ENCODE results near the gene CDC42EP1.
A peak's percentile ranks its signal among the peaks of the same experiment; 100 is the strongest.
"Not testable (repeated sequence)": the region's sequence is repeated elsewhere in the genome, so short reads cannot be mapped to it uniquely, and the experiment has no call there.

CDC42EP1 gene

DNA sequence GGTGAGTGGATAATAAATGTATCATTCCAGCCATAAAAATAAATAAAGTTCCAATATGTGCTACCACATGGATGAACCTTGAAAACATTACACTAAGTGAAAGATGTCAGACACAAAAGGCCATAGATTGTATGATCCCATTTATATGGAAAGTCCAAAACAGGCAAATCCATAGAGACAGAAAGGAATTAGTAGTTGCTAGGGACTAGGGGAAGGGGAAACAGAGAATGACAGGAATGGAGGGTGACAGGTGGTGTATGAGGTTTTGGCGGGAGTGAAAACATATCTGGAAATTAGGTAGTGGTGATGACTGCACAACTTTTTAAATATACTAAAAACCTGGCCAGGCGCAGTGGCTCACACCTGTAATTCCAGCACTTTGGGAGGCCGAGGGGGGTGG lies 25.8 kb upstream of the CDC42EP1 start:
- no peak for DNase-seq

DNA sequence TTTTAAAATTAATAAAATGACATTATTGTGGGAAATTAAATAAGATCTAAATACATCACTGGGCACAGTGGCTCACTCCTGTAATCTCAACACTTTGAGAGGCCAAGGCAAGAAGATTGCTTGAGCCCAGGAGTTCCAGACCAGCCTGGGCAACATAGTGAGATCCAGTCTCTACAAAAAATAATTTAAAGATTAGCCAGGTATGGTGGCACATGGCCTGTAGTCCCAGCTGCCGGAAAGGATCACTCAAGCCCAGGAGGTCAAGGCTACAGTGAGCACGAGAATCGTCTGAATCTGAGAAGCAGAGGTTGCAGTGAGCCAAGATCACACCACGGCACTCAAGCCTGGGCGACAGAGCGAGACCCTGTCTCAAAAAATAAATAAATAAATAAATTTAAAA lies 25.1 kb upstream of the CDC42EP1 start:
- DNase-seq: no peak

DNA sequence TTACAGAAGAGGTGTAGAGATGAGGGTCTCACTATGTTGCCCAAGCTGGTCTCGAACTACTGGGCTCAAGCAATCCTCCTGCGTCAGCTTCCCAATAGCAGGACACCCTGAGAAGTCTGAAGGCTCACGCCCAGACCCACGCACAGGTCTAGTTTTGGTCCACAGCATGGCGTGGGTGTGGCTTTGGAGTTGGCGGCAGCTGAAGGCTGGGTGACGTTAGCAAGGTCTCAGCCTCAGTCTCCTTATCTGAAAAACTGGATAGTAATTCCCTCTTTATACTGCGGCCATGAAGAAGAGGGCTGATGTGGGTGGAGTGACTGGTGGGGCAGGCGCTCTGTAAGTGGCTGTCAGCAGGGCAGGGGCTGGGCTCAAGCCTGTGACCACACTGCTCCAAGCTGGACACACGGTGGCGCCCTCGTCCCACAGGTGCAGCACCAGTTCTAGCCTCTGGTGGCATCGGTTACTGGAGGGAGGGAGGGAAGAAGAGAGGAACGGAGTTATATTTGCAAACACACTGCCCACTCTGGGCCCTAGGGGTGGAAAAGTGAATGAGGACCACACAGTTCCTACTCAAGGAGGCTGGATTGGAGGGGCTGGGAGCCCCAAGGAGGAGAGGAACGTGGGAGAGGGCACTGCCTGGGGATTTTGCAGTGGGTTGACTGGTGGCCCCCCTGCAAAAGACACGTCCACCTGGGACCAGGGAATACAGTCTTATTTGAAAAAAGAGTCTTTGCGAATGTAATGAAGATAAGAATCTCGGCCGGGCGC lies 21.5 kb upstream of the CDC42EP1 start:
- peak; percentile 80 for DNase-seq

DNA sequence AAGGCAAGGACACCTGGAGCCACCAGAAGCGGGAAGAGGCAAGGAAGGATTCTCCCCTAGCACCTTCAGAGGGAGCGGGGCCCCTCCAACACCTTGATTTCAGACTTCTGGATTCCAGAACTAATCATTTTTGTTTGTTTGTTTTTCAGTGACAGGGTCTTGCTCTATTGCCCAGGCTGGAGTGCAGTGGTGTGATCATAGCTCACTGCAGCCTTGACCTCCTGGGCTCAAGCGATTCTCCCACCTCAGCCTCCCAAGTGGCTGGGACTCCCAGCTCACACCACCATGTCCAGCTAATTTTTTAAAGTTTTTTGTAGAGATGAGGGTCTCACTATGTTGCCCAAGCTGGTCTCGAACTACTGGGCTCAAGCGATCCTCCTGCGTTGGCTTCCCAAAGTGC lies 20.5 kb upstream of the CDC42EP1 start:
- not testable (repeated sequence) for DNase-seq

DNA sequence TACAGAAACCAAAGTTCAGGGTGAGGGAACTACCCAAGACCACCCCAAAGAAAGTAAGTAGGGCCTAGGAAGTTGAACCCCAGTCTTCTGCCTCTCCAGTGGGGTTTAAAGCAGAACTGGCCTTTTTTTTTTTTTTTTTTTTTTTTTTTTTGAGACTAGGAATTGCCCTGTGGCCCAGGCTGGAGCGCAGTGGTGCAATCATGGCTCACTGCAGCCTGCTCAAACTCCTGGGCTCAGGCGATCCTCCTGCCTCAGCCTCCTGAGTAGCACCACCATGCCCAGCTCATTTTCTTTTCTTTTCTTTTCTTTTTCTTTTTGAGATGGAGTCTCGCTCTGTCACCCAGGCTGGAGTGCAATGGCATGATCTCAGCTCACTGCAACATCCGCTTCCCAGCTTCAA lies 17.9 kb upstream of the CDC42EP1 start:
- DNase-seq: not testable (repeated sequence)

DNA sequence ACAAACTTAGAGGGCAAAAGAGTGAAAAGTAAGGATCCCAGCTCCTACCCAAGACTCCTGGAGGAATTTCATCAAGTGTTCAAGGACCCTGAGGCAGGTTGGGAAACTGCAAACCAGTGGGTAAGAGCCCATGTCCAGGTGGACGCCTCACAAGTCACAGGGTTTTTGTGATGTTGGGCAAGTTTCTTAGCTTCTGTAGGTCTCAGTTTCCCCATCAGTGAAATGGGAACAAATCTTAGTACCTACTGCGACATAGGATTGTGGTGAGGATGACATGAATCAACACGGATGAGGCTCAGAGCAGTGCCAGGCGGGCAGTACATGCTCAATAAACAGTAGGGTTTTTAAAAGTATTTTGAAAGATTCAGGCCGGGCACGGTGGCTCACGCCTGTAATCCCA lies 17.3 kb upstream of the CDC42EP1 start:
- no peak for DNase-seq

DNA sequence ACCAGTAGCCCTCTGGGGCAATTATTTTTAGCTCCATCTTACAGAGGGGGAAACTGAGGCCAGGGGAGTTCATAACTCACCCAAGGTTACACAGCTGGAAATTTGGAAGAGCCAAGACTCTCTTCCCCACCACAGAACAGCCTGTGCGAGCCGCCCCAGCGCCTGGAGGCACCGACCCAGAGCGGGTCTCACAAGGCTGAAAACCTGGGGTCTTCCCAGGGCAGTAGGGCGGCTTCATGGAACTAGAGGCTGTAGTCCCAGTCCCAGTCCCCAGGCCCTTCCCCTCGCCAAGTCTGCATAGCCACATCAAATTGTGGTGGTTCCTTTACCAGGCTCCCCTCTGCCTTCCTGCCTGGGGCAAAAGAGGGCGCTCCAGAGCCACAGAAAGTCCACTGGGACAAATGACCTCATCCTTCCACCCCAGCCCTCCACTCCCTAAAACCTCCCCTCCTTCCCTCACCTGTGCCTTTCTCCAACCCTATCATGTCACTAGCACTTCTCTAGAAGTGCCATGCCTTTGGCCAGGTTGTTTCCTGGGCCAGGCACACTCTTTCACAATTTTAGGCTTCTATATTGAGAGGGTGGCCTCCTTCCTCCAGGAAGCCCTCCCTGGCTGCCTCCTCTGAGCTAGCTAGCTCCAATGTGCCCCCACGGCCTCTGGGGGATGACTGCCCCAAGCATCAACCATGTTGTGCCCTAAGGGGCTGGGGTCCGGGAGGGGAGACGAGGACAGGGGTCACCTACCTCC lies 15.2 kb upstream of the CDC42EP1 start:
- DNase-seq: peak; percentile 9

DNA sequence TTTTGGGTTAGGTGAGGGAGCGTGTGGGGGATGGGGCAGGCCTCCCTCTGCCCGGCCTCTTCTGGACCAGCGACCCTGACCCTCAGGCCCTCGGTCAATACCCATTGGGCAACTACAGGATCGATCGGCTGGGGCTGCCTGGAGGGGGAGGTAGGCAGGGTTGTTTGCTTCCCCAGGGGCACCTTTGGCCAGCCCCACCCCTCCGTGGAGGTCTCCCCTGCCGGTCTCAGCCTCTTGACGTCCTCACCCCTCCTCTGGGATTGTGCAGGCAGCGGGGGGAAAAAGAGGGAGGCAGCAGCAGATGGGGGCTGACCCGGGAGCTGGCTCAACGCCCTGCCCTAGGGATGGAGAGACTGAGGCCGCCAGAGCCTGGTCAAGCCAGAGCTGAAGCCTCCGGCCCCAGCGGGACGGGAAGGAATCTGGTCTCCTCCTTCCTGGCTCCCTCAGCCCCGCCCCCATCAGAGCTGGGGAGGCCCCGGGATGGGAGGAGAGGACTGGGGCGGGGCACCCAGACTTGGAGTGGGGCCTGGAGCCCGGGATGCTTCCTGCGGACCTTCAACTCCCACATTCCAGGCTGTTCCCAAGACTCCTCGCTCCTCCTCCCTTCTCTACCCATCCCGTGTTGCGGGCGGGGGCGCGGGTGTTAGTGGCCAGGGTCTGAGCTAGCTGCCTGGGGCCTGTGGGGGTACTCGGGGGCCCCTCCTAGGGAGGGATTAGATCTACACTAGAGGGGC lies 14.4 kb upstream of the CDC42EP1 start:
- DNase-seq: no peak

DNA sequence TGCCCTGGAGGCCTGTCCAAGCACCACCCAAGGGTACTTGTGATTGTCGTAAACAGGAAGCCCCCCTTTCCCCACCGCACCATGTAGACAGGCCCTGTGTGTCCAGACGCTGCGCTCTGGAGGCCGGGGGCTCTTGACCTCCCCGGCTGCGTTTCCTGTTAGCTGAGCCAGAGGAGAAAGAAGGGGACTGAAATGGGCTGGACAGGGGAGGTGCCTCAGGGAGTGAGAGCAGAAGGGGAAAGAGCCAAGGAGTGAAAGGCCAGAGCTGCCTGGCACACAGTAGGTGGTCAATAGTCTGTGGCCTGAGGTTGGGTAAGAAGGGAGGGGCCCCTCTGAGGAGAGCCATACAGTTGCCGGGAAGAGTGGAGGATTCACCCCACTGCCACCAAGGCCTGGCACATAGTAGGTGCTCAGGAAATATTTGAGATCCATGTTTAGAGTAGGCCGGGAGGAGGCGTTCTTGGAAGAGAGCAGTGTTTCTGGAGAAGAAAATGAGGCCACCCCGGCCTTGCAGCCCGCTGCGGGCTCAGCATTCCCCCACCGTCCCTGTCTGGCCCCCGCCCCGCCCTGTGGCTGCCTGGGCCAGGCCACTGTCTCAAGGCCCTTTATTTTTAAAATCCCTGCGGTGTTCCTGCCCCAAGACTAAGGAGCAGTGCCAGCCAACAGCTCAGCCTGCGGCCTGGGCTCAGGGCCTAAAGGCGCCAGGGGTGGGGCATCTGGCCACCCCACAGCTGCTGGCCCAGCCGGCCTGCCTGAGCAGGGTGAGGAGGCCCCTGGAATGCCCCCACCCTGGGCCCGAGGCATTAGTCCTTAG lies 13.6 kb upstream of the CDC42EP1 start:
- DNase-seq: no peak

DNA sequence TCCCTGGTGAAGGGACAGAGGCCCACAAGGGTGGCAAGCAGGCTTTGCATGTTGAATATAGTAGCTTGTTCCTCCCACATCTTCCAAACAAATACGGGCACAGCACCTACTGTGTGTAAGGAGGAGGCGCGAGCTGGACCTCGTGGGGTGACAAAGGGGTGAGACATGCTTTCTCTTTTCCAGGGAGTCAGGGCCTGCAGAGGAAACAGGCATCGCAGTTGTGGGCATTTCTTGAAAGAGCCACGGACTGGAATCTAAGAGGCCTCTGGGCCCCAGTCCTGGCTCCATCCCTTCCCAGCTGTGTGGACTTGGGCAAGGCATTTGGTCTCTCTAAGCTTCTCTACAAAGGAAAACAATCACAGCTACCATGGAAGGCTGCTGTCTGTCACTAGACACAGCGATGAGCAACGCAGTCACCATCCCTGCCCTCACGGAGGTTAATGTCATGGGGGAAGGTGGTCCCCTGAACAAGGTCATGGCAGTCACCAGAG lies 13.0 kb upstream of the CDC42EP1 start:
- no peak for DNase-seq

DNA sequence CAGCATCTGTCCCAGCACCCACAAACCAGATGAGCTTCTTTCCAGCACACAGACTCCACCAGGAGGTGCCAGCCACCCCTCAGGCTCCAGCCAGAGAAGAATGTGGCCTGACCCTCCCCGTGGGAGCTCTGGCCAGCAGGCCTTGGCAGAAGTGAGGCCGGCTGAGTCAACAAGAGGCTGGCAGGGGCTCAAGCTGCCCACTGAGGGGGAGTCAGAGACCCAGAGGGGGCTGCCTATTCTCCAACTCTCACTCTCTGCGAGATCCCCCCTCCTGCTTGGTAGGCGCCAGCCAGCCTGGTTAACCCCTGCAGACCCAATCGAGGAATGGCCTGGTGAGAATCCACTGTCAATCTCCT lies 10.6 kb upstream of the CDC42EP1 start:
- peak; percentile 22 for DNase-seq

DNA sequence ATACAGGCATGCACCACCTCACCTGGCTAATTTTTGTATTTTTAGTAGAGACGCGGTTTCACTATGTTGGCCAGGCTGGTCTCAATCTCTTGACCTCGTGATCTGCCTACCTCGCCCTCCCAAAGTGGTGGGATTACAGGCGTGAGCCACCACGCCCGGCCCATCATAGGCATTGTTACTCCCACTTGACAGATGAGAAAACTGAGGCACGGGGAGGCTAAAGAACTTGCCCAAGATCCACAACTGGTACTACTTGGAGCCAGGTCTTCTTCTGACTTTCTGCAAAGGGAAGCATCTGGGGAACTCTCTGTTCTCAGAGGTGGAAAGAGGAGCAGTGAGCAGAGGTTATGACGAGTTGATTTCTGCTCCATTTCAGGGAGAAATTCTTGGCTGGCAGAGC lies 9.4 kb upstream of the CDC42EP1 start:
- not testable (repeated sequence) for DNase-seq

DNA sequence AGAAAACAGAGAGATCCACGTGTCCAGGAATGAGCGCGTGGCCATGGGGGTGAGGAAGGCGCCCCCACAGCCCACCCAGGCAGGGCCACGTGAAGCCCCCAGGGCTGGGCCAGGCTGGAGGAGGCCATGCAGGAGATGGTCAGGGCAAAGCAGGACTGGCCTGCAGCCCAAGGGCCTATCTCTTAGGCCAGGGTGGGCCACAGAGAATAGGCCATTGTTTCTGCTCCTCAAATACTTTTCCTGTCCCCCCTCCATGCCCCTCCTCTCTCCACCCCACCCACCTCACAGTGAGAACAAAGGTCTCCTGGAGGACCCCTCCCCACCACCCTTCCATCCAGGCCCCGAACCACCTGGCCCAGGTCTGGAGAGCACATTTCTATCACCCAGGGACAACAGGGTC lies 8.3 kb upstream of the CDC42EP1 start:
- DNase-seq: no peak

DNA sequence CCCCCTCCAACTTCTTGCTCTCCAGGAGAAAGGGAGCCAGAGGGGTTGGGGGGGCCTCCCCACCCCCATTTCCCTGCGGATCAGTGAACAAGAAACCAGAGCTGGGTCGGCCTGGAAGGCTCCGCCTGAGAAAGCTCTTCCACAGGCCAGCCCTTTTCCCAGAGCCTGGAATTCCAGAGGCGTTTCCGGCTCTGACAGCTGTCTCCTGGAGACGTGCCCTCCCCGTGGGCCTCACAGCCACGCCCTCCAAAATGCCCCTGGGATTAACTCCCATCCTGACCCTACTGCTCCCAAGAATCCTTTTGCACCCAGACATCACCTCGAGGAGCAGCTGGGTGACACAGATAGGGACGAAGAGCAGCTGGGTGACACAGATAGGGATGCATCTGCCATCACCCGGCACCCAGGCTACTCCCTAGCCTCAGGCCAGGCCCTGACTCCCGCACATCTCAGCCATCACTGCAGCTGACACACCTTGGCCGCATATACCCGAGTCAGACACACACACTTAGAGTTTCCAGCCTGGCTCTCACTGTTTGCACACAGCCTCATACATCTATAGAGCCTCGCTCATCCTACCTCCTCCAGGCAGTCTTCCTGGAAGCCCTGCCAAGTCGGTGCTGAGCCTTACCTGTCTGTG lies 7.6 kb upstream of the CDC42EP1 start:
- DNase-seq: no peak

DNA sequence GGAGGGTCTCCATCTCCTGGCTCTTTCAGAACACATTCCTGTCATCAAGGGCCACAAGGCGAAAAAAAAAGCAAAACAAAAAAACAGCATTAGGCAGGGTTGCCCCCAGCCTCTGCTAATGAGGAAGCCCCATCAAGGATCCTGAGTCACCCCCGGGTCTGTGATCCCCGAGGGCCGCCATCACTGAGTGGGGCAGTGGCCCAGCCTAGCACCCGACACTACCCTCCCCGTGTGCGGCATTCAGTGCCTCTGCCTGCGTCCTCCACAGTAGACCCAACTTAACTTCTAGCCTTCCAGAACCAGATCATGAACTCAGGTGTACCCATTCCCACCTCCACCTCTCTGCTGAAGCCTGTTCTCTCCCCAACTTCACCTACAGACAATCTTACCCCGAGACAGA lies 6.6 kb upstream of the CDC42EP1 start:
- no peak for DNase-seq

DNA sequence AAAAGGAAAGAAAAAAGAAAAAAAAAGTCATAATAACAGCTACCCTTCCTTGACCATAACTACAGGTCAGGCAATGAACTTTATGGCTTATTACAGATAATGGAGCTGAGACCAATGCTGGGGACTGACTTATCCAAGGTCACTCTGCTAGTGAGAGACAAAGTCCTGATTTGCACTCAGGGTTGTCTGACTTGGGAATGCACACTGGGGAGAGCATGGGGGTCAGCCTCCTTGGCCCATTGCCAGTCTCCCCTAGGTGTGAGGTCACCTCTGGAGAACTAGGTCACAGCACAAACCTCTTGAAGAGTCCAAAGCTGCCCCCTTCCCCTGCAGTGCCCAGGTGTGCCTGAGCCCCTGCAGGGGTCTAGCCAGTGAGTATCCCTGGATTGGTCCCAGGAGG lies 5.3 kb upstream of the CDC42EP1 start:
- DNase-seq: no peak

DNA sequence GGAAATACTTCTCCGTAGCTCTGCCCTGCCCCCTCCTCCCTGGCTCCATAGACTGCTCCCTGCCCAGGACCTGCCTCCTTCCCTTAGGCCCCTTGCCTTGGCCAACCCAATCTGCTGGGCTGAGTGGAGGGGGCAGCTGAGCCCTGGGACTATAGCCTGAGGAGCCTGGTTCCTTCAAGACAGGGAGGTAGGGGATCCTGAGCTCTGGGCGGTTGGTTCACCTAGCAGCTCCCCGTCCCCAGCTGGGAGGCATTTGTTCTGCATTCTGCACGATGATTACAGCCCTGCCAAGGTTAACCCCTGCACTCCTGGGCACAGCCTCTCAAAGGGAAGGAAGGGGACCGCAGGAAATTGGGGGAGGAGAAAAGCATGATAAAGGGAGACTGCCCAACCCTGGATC lies 3.6 kb upstream of the CDC42EP1 start:
- DNase-seq: no peak

DNA sequence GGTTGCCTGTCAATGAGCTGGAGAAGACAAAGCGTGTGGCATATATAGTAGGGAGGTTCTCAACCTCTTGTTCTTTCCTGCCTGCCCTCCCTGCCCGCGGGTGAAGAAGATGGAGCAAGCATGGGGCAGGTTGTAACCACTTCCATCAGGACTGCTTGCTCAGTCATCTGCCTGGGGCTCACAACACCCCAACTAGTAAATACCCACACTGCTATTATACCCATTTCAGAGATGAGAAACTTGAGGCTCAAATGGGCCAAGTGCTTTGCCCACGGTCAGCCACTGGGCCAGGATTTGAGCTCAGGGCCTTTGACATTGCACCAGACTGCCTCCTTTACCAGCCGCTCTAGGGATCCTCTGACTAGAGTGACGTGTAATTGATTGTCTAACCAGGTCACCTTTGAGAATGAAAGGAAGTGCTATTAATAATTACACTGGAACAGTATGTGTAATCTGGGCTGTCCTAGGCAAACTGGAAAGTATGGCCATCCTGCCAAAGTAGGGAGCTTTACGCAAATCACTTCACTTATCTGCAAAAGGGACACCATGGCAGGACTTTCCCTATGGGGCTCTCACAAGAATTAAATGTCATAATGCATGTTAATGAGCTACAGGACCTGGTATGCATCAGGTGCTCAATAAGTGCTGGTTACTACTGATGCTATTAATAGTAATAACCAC lies 2.8 kb upstream of the CDC42EP1 start:
- DNase-seq: no peak

DNA sequence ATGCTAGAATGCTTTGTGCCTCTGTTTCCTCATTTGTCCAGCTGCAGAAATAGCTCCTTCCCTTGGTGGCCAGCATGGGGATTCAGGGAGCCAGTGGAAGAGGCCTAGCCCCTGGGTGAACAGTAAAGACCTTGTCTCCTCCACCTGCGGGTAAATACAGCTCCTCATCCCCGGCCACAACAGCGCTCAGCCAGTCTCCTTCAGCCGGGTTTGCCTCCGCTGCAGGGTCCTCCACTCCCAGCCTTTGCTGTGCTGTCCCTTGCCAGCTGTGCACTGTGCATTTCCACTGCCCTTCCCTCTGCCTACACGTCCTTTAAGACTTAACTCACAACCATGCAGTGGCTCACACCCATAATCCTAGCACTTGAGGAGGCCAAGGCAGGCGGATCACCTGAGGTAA lies 1.5 kb upstream of the CDC42EP1 start:
- no peak for DNase-seq

DNA sequence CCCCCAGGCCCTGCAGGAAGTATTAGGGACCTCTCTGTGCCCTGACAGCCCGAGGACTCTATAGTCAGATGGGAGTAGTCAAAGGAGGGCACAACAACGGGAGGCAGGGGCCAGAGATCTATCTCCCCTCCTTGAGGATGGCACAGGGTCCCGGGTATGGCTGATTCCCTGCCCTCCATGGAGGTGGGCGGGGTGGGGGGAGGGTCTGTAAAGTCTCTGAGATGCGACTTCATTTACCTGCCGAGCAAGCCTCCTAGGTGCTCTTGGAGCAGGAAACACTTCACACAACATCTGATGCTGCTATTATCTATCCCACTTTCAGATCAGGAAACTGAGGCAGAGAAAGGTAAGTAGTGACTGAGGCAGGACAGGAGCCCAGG lies 769 bp upstream of the CDC42EP1 start:
- no peak for DNase-seq

DNA sequence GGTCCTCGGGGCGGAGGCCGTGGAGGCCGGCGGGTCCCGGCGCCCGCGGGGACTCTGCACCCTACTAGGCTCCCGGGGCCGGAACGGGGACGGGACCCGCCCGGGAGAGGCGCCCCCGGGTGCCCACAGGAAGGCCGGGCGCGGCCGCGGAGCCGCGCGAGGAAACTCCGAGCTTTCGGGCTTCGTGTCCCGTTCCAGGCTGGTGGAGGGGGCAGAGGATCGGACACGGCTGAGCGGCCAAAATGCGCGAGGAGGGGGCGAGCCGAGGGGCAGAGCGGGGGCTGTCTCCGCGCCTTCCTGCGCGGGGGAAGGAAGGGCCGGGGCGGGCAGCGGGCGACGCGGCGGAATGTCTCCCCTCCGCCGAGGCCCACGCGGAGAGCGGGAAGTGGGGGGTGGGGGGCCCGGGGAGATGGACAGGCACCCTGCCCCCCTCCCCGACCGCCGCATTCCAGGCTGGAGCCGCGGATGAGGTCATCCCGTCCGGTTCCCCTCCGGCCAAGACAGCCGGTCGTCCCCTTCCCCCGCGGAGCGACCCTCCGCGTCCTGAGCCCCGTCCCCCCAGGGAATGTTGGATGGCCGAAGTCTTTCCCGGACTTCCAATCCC lies 430 bp downstream of the CDC42EP1 start:
- no peak for DNase-seq
